ENCODE data around the gene PHF3.

PHF3 gene

DNA sequence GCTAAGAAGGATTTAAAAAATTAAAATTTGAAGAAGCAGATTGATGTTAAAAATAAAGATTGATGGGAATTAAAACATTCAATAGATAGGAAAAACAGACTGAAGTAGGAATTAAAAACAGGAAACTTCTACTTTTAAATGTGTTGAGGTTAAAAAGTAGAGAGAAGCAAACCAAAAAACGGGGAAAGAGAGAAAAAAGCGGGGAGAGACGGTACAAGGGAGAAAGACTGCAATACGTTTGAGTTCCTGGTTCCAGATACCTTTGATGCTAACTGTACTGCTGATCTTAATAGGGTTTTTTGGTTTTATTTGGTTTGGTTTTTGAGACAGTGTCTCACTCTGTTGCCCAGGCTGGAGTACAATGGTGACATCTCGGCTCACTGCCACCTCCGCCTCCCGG lies 36.4 kb upstream of the PHF3 start:
- no peak overlapping the region for H3K4me3 ChIP-seq (replicated peaks in 1 of 2; ENCODE audit: low read depth in 2 of 2, low read length in 2 of 2)
- DNase-seq (ENCODE audit: low read depth in 2 of 2) = no peak
- TF ChIP-seq, protein P1, sequence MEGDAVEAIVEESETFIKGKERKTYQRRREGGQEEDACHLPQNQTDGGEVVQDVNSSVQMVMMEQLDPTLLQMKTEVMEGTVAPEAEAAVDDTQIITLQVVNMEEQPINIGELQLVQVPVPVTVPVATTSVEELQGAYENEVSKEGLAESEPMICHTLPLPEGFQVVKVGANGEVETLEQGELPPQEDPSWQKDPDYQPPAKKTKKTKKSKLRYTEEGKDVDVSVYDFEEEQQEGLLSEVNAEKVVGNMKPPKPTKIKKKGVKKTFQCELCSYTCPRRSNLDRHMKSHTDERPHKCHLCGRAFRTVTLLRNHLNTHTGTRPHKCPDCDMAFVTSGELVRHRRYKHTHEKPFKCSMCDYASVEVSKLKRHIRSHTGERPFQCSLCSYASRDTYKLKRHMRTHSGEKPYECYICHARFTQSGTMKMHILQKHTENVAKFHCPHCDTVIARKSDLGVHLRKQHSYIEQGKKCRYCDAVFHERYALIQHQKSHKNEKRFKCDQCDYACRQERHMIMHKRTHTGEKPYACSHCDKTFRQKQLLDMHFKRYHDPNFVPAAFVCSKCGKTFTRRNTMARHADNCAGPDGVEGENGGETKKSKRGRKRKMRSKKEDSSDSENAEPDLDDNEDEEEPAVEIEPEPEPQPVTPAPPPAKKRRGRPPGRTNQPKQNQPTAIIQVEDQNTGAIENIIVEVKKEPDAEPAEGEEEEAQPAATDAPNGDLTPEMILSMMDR (IDR thresholded peaks at IDR 0.05; ENCODE audit: low read depth, low read length) = no peak

- TF ChIP-seq, protein P1 (IDR thresholded peaks at IDR 0.05; ENCODE audit: low read depth, low read length) = no peak
- DNase-seq (ENCODE audit: low read depth in 2 of 2) = no peak
- no peak overlapping the region for H3K4me3 ChIP-seq (replicated peaks in 1 of 2; ENCODE audit: low read depth in 2 of 2, low read length in 2 of 2)
Observed at GRCh38 chr6:63600136-63600535, 35.5 kb upstream of the PHF3 start.

- TF ChIP-seq, protein P1 (IDR thresholded peaks at IDR 0.05; ENCODE audit: low read depth, low read length) = no peak
- H3K4me3 ChIP-seq (replicated peaks in 1 of 2; ENCODE audit: low read depth in 2 of 2, low read length in 2 of 2) = no peak overlapping the region
- DNase-seq (ENCODE audit: low read depth in 2 of 2) = no peak
Observed at GRCh38 chr6:63609231-63609630, 26.4 kb upstream of the PHF3 start.

GRCh38 chr6:63610944-63611343 lies 24.7 kb upstream of the PHF3 start:
- H3K4me3 ChIP-seq (replicated peaks in 1 of 2; ENCODE audit: low read depth in 2 of 2, low read length in 2 of 2) = no peak overlapping the region
- DNase-seq (ENCODE audit: low read depth in 2 of 2) = no peak
- TF ChIP-seq, protein P1 (IDR thresholded peaks at IDR 0.05; ENCODE audit: low read depth, low read length) = no peak

DNA sequence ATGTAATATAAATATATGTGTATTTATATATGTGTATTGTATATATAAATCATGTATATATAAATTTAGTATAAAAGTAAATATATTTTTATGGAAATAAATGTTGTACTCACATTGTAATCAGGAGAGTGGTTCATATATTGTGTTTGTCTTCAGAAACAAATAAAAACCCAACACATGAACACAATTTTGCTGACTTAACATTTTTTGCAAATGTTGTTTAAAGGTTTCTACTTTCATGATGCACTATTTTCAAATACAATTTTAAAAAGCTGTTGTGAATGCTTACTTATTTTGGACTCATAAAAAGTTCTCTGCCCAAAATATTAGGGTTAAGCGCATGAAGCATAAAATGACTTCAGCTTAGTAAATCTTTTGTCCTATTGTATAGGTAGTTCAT lies 24.0 kb upstream of the PHF3 start:
- DNase-seq (ENCODE audit: low read depth in 2 of 2) = no peak
- H3K4me3 ChIP-seq (replicated peaks in 1 of 2; ENCODE audit: low read depth in 2 of 2, low read length in 2 of 2) = no peak overlapping the region
- TF ChIP-seq, protein P1 (IDR thresholded peaks at IDR 0.05; ENCODE audit: low read depth, low read length) = no peak

DNA sequence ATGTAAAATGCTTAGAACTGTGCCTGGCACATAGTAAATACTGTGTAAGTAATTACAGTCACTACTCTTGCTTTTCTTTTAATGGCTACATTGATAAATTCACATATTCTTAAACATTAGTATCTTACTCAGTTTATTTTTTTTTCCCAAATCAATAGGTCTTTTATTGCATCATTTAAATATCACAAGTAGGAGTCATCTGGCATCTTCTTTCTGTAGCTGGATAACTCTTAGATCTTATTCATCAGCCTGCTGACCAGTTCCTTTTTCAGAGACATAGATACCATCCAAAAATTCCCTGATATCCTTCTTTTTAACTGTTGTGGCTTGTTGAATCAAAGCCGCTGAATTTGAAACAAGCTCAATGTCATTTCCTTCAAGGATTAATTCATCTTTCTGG lies 20.0 kb upstream of the PHF3 start:
- TF ChIP-seq, protein P1 (IDR thresholded peaks at IDR 0.05; ENCODE audit: low read depth, low read length) = no peak
- H3K4me3 ChIP-seq (replicated peaks in 1 of 2; ENCODE audit: low read depth in 2 of 2, low read length in 2 of 2) = no peak overlapping the region
- no peak for DNase-seq (ENCODE audit: low read depth in 2 of 2)

DNA sequence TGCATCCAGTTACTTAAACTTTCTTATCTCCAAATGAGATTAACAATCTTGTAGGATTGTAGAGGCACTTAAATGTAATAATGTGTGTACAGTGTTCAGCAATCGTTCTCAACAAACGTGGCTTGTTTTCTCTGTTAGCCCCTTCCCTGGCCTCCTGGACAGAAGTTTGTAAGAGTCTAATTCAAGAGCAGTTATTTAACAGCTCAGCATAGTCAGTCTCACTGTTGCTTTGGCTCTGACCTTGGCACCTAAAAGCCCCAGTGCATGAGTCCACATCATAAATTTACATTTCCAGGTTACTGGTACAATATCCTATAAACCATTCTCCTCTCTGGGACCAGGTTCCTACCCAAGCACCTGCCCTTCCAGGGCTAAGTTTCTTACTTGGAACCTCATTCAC lies 11.5 kb upstream of the PHF3 start:
- TF ChIP-seq, protein P1 (IDR thresholded peaks at IDR 0.05; ENCODE audit: low read depth, low read length) = no peak
- no peak overlapping the region for H3K4me3 ChIP-seq (replicated peaks in 1 of 2; ENCODE audit: low read depth in 2 of 2, low read length in 2 of 2)
- no peak for DNase-seq (ENCODE audit: low read depth in 2 of 2)

All from cardiac fibroblast (primary cell).